GM12878 (cell line): ENCODE results near the gene TAF10. TPM values are rescaled to one million over a fixed set of nuclear protein-coding genes. Genes with fewer than 3 reads are reported as not detected.

Experiments
- ATAC-seq: fragments of 200-7000 bp; cut with Tn5 transposase; 3 replicates; pipeline ENCODE4 v1.9.1; 2020; ENCODE audit warnings: mild to moderate bottlenecking, moderate library complexity
- BruUV-seq: library from RNA; stranded (reverse); fragments of 400-500 nt; replicated peaks from 2 replicates; lab custom pipeline; 2021; lab: Mats Ljungman, UMichigan
- CTCF ChIA-PET: fragments of 300-600 bp; sonication (Branson Sonifier 250); formaldehyde crosslinking; extraction: SDS; loops from one replicate; lab custom pipeline; 2021; ENCODE audit warnings: inconsistent platforms; lab: Yijun Ruan, JAX
- POLR2A ChIA-PET: fragments of 350-600 bp; formaldehyde crosslinking; extraction: SDS; loops from one replicate; lab custom pipeline; 2021; ENCODE audit warnings: inconsistent platforms; lab: Charles Lee
- RAD21 ChIA-PET: fragments of 300-600 bp; sonication (Branson Sonifier 250); formaldehyde crosslinking; loops from one replicate; lab custom pipeline; 2023; ENCODE audit warnings: antibody characterized with exemption; ENCODE audit not compliant: unreplicated experiment; lab: Charles Lee
- SMC1A ChIA-PET: fragments of 300-600 bp; sonication (Branson Sonifier 250); formaldehyde crosslinking; loops from one replicate; lab custom pipeline; 2023; ENCODE audit not compliant: unreplicated experiment, uncharacterized antibody; lab: Charles Lee
- DNase-seq: peaks from one replicate; pipeline ENCODE4 v3.0.0-alpha.2; 2011; ENCODE audit warnings: low read depth, low spot score
- FAIRE-seq: peaks from 3 replicates; lab custom pipeline; 2011; peaks lifted over from hg19 to GRCh38; lab: Jason Lieb, UNC
- H2AFZ ChIP-seq: 2 replicates; pipeline ENCODE4 v1.6.0; 2011; ENCODE audit warnings: low read depth, low read length, control low read depth; ENCODE audit not compliant: control insufficient read depth
- H3K27ac ChIP-seq: 2 replicates; pipeline ENCODE4 v1.5.1; 2011; ENCODE audit warnings: control low read depth; ENCODE audit not compliant: control insufficient read depth, insufficient read depth
- H3K27me3 ChIP-seq, 2 experiments: replicated peaks in 1 of 2; 2 replicates each; pipeline versions ENCODE4 v1.6.0 to v1.6.1; 2011; ENCODE audit warnings: low read length in 1 of 2; ENCODE audit not compliant: control insufficient read depth in 2 of 2, insufficient read depth in 2 of 2
- H3K36me3 ChIP-seq, 2 experiments: 2 replicates each; pipeline ENCODE4 v1.5.1; 2011; ENCODE audit warnings: low read length in 1 of 2; ENCODE audit not compliant: control insufficient read depth in 2 of 2, insufficient read depth in 2 of 2
- H3K4me1 ChIP-seq: 2 replicates; pipeline ENCODE4 v1.6.1; 2011; ENCODE audit warnings: mild to moderate bottlenecking, low read length, moderate library complexity, mixed read lengths; ENCODE audit not compliant: control insufficient read depth, insufficient read depth
- H3K4me2 ChIP-seq: 2 replicates; pipeline ENCODE4 v1.6.0; 2011; ENCODE audit warnings: control low read depth; ENCODE audit not compliant: control insufficient read depth, insufficient read depth
- H3K4me3 ChIP-seq: fragments of 200-600 bp; sonication (generic); 2 replicates; pipeline ENCODE4 v1.5.1; 2016
- H3K79me2 ChIP-seq: 2 replicates; pipeline ENCODE4 v1.6.0; 2011; ENCODE audit warnings: low read length; ENCODE audit not compliant: control insufficient read depth, insufficient read depth
- H3K9ac ChIP-seq: 2 replicates; pipeline ENCODE4 v1.8.0; 2011; ENCODE audit warnings: low read length, control low read depth, mixed read lengths; ENCODE audit not compliant: control insufficient read depth, insufficient read depth
- H3K9me3 ChIP-seq: replicated peaks from 3 replicates; pipeline ENCODE4 v1.5.1; 2011; ENCODE audit warnings: mild to moderate bottlenecking, low read length; ENCODE audit not compliant: control insufficient read depth, insufficient read depth
- H4K20me1 ChIP-seq: 2 replicates; pipeline ENCODE4 v1.6.0; 2011; ENCODE audit not compliant: control insufficient read depth, insufficient read depth
- BACH1 ChIP-seq: fragments of 450-650 bp; IDR thresholded peaks from 2 replicates; pipeline ENCODE4 v1.6.1; 2017; ENCODE audit warnings: mild to moderate bottlenecking, borderline replicate concordance
- BCL11A ChIP-seq: IDR thresholded peaks from 2 replicates; pipeline ENCODE4 v1.6.1; 2011; ENCODE audit warnings: low read depth, low read length
- HCFC1 ChIP-seq: fragments of 150-350 bp; IDR thresholded peaks from 2 replicates; pipeline ENCODE4 v1.6.1; 2014; ENCODE audit warnings: low read length
- SIN3A ChIP-seq: IDR thresholded peaks from 2 replicates; pipeline ENCODE4 v1.6.1; 2012; ENCODE audit warnings: low read depth, low read length, improper control_type of control experiment
- TBL1XR1 ChIP-seq: IDR thresholded peaks from 2 replicates; pipeline ENCODE4 v1.6.1; 2012; ENCODE audit warnings: low read depth, low read length, improper control_type of control experiment
- ZNF274 ChIP-seq: IDR thresholded peaks from one replicate; pipeline ENCODE4 v1.8.0; 2011; ENCODE audit not compliant: insufficient read length, insufficient read depth
- ZNF384 ChIP-seq: IDR thresholded peaks from 2 replicates; pipeline ENCODE4 v1.6.1; 2012; ENCODE audit warnings: low read depth, mild to moderate bottlenecking, low read length, improper control_type of control experiment, borderline replicate concordance
- WGBS: methylation state at CpG from one replicate; pipeline ENCODE4 v1.1.6; 2016; ENCODE audit warnings: low lambda C conversion rate; ENCODE audit not compliant: insufficient replicate concordance, insufficient coverage; ENCODE audit errors: missing lambda C conversion rate; 5-methylcytosine and 5-hydroxymethylcytosine counted together
- in situ Hi-C: fragments of 300-500 bp; cut with MboI; formaldehyde crosslinking; loops from 9 replicates; pipeline ENCODE4 v1.14.3; 2018; ENCODE audit warnings: mixed read lengths
- intact Hi-C: fragments of 100-400 bp; cut with micrococcal nuclease; formaldehyde crosslinking; loops from one replicate; pipeline ENCODE4 v1.14.2; 2022; ENCODE audit not compliant: unreplicated experiment
- polyA plus RNA-seq, 11 experiments: library from polyadenylated mRNA; depleted of rRNA in 4 of 11; unstranded in 6 of 11; stranded (reverse) in 5 of 11; fragments of >200 nt; fragmentation: Nextera tagmentation in 4 of 11; fragmentation: Illumina TruSeq in 1 of 11; extraction: Ambion mirVana in 4 of 11; extraction: Trizol in 1 of 11; gene quantifications; 1 replicate in 1 of 11; 2 replicates in 10 of 11; pipeline versions ENCODE4 v1.2.1 to v1.2.3, GENCODE V29; 2011 to 2016; ENCODE audit warnings: inconsistent platforms in 2 of 11, missing spikeins in 2 of 11, low read depth in 1 of 11
- total RNA-seq, 4 experiments: library from RNA; depleted of rRNA in 3 of 4; stranded (reverse); fragments of >200 nt in 3 of 4; fragmentation: Illumina TruSeq in 1 of 4; extraction: Trizol in 1 of 4; gene quantifications; 2 replicates each; pipeline versions ENCODE4 v1.2.1 to v1.2.3, GENCODE V29; 2013 to 2021
- TF ChIP-seq, protein P1 (sequence below): fragments of 450-650 bp; IDR thresholded peaks from 2 replicates; pipeline ENCODE4 v1.6.1; 2016; ENCODE audit warnings: mild to moderate bottlenecking
- TF ChIP-seq, protein P2 (sequence below): fragments of 450-650 bp; formaldehyde crosslinking; IDR thresholded peaks from 2 replicates; pipeline ENCODE4 v1.4.0; 2022; ENCODE audit warnings: mild to moderate bottlenecking, moderate library complexity

TAF10 gene
- total and polyA plus RNA-seq, 10 of the 15 experiments (the other 5 are each of a cell fraction or from before 2014, with no cell fraction given), result 26.7 to 251 (median 149) TPM

- H3K9ac ChIP-seq, result no peak overlapping the region
Measured at GRCh38 chr11:6568191-6568918, 43.7 kb downstream of the TAF10 start.

DNA sequence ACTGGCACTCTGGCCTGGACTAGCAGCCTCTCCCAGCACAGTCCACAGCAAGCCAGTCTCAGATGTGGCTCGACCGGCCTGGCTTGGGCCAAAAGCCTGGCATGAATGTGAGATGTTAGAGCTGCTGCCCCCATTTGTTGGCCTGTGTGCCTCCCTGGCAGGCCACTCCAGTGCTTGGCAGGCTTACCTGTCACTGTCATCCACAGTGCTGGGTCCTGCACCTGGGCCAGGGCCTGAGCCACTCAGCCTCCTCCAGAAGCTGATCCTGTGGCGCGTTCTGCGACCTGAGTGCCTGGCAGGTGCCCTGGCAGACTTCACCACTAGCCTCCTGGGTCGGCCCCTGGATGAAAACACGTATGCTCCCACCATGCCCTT lies 44.7 kb downstream of the TAF10 start:
- no peaks in the 10 kb centered on the region for H3K4me1 ChIP-seq
- H3K4me3 ChIP-seq, result no peak overlapping the region
- ChIA-PET CTCF (no interaction called here), POLR2A (no interaction called here), RAD21 (no interaction called here), SMC1A (no interaction called here)
- H2AFZ ChIP-seq, result no peak overlapping the region
- no peak for FAIRE-seq
- 99% methylated on average over 7 of the region's 7 CpGs for WGBS
- ATAC-seq, result no peak
- no peaks in the 10 kb centered on the region for H3K27me3 ChIP-seq
- no peak overlapping the region for H3K27ac ChIP-seq
- intact Hi-C loops (no loop called here), in situ Hi-C loops (no loop called here)
- H4K20me1 ChIP-seq, result no peaks in the 10 kb centered on the region
- peaks cover 0 to 1% of the 10 kb centered on the region in 2 experiments; a peak in 1 of 4 replicates for H3K36me3 ChIP-seq
- no peaks in the 10 kb centered on the region for H3K79me2 ChIP-seq
- H3K4me2 ChIP-seq, result no peak overlapping the region
- H3K9ac ChIP-seq, result no peak overlapping the region
- H3K9me3 ChIP-seq, result no peaks in the 10 kb centered on the region
- DNase-seq, result no peak
- no TSS peak for BruUV-seq
- TF ChIP-seq, protein P1, sequence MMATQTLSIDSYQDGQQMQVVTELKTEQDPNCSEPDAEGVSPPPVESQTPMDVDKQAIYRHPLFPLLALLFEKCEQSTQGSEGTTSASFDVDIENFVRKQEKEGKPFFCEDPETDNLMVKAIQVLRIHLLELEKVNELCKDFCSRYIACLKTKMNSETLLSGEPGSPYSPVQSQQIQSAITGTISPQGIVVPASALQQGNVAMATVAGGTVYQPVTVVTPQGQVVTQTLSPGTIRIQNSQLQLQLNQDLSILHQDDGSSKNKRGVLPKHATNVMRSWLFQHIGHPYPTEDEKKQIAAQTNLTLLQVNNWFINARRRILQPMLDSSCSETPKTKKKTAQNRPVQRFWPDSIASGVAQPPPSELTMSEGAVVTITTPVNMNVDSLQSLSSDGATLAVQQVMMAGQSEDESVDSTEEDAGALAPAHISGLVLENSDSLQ, result no peak
- TF ChIP-seq HCFC1 (no peak), TBL1XR1 (no peak), BCL11A (no peak), ZNF274 (no peak), ZNF384 (no peak), SIN3A (no peak)
- TF ChIP-seq, protein P2, sequence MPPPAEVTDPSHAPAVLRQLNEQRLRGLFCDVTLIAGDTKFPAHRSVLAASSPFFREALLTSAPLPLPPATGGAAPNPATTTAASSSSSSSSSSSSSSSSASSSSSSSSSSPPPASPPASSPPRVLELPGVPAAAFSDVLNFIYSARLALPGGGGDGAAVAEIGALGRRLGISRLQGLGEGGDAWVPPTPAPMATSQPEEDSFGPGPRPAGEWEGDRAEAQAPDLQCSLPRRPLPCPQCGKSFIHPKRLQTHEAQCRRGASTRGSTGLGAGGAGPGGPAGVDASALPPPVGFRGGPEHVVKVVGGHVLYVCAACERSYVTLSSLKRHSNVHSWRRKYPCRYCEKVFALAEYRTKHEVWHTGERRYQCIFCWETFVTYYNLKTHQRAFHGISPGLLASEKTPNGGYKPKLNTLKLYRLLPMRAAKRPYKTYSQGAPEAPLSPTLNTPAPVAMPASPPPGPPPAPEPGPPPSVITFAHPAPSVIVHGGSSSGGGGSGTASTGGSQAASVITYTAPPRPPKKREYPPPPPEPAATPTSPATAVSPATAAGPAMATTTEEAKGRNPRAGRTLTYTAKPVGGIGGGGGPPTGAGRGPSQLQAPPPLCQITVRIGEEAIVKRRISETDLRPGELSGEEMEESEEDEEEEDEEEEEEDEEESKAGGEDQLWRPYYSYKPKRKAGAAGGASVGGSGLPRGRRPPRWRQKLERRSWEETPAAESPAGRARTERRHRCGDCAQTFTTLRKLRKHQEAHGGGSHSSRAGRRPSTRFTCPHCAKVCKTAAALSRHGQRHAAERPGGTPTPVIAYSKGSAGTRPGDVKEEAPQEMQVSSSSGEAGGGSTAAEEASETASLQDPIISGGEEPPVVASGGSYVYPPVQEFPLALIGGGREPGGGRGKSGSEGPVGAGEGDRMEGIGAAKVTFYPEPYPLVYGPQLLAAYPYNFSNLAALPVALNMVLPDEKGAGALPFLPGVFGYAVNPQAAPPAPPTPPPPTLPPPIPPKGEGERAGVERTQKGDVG, result no peak

More at GRCh38 chr11:6568191-6568918, 43.7 kb downstream of the TAF10 start:
- no peaks in the 10 kb centered on the region for H3K4me1 ChIP-seq
- no peak overlapping the region for H3K27ac ChIP-seq
- CTCF ChIA-PET, result interaction anchor here (1.1 kb wide), 2 partner anchors 37 to 189 kb away, joined by 3 to 4 read pairs; no protein-coding TSS in a partner anchor
- H3K79me2 ChIP-seq, result no peaks in the 10 kb centered on the region
- no peaks in the 10 kb centered on the region for H3K27me3 ChIP-seq
- no peak for ATAC-seq
- SMC1A ChIA-PET, result no interaction called here
- no peak for DNase-seq
- H3K4me2 ChIP-seq, result no peak overlapping the region
- intact Hi-C loops (no loop called here), in situ Hi-C loops (no loop called here)
- WGBS, result 85% methylated on average over 4 of the region's 4 CpGs
- H3K4me3 ChIP-seq, result no peak overlapping the region
- POLR2A ChIA-PET, result no interaction called here
- no peak for FAIRE-seq
- peak; percentile 51; the same call in 1 of the 2 replicates for TF ChIP-seq BACH1
- TF ChIP-seq, protein P1, result no peak
- TF ChIP-seq, all 136 proteins: peak for 1
- Histone ChIP-seq H3K36me3 (peaks cover 0 to 1% of the 10 kb centered on the region in 2 experiments; a peak in 1 of 4 replicates), H4K20me1 (no peaks in the 10 kb centered on the region), H2AFZ (no peak overlapping the region), H3K9me3 (no peaks in the 10 kb centered on the region)
- RAD21 ChIA-PET, result no interaction called here
- BruUV-seq, result no TSS peak
